ENCODE measurements around the gene CCPG1. TPM values are rescaled to one million over a fixed set of nuclear protein-coding genes. Genes with fewer than 3 reads are reported as not detected.

Gene CCPG1
- total RNA-seq, 1 experiment from 2014 or later: 17.1 TPM

GRCh38 chr15:55357774-55358173, 50.4 kb downstream of the CCPG1 start:
- CTCF ChIA-PET: interaction anchor here (1.2 kb wide), 1 partner anchor 78 kb away, joined by 4 read pairs; no protein-coding TSS in a partner anchor
- Mint-ChIP-seq H3K27ac (no peak overlapping the region), H3K9me3 (no peaks in the 10 kb centered on the region), H3K27me3 (ENCODE audit: low read depth) (no peaks in the 10 kb centered on the region), H3K36me3 (no peaks in the 10 kb centered on the region), H3K4me1 (peaks cover 35% of the 10 kb centered on the region), H3K4me3 (no peak overlapping the region)
- POLR2A ChIA-PET: interaction anchor here (0.6 kb wide), 1 partner anchor 44 kb away, joined by 6 read pairs; no protein-coding TSS in a partner anchor
- TF ChIP-seq PRDM15 (CRISPR knock-in tag; IDR thresholded peaks at IDR 0.05): no peak
- no peak for TF ChIP-seq AR (CRISPR knock-in tag; IDR thresholded peaks at IDR 0.05)
- no peak for TF ChIP-seq TEAD4 (CRISPR knock-in tag; IDR thresholded peaks at IDR 0.05)
- no peak for TF ChIP-seq ZNF423 (CRISPR knock-in tag; IDR thresholded peaks at IDR 0.05)
- TF ChIP-seq SMAD4 (CRISPR knock-in tag; IDR thresholded peaks at IDR 0.05): no peak
- no peak for TF ChIP-seq E2F4 (CRISPR knock-in tag; IDR thresholded peaks at IDR 0.05; ENCODE audit: borderline replicate concordance, low read depth)
- TF ChIP-seq CREM (CRISPR knock-in tag; IDR thresholded peaks at IDR 0.05): no peak
- TF ChIP-seq ZNF317 (CRISPR knock-in tag; IDR thresholded peaks at IDR 0.05; ENCODE audit: borderline replicate concordance, low read depth): no peak
- TF ChIP-seq SMAD3 (CRISPR knock-in tag; IDR thresholded peaks at IDR 0.05; ENCODE audit: borderline replicate concordance): no peak
- DNase-seq (ENCODE audit: low spot score) (no peak), ATAC-seq (no peak)

- Mint-ChIP-seq H3K4me3 (no peak overlapping the region), H3K9me3 (no peaks in the 10 kb centered on the region), H3K27ac (no peak overlapping the region; the same call in 1 of the 2 replicates), H3K36me3 (no peaks in the 10 kb centered on the region), H3K27me3 (ENCODE audit: low read depth) (no peaks in the 10 kb centered on the region), H3K4me1 (peaks cover 42% of the 10 kb centered on the region)
- TF ChIP-seq NR3C1 (CRISPR knock-in tag; conservative IDR thresholded peaks at IDR 0.05; ENCODE audit: low read depth): no peak
- TF ChIP-seq TCF7 (CRISPR knock-in tag; IDR thresholded peaks at IDR 0.05; ENCODE audit: low read depth): no peak
- TF ChIP-seq CBFB (CRISPR knock-in tag; IDR thresholded peaks at IDR 0.05; ENCODE audit: low read depth): no peak
- no peak for TF ChIP-seq E2F5 (CRISPR knock-in tag; IDR thresholded peaks at IDR 0.05)
- no peak for TF ChIP-seq GTF2I (CRISPR knock-in tag; conservative IDR thresholded peaks at IDR 0.05)
- TF ChIP-seq GABPB1 (CRISPR knock-in tag; IDR thresholded peaks at IDR 0.05): no peak
- TF ChIP-seq TEAD4 (CRISPR knock-in tag; IDR thresholded peaks at IDR 0.05): no peak
- no peak for TF ChIP-seq ZSCAN18 (CRISPR knock-in tag; IDR thresholded peaks at IDR 0.05)
- TF ChIP-seq ATF2 (CRISPR knock-in tag; IDR thresholded peaks at IDR 0.05; ENCODE audit: borderline replicate concordance, low read depth): no peak
- TF ChIP-seq ZNF232 (CRISPR knock-in tag; IDR thresholded peaks at IDR 0.05): no peak
- no peak for TF ChIP-seq JAZF1 (CRISPR knock-in tag; IDR thresholded peaks at IDR 0.05)
- TF ChIP-seq ETV6 (CRISPR knock-in tag; IDR thresholded peaks at IDR 0.05): no peak
- no peak for TF ChIP-seq NFE2L1 (CRISPR knock-in tag; IDR thresholded peaks at IDR 0.05)
- no peak for TF ChIP-seq PRRX2 (CRISPR knock-in tag; IDR thresholded peaks at IDR 0.05)
- no peak for TF ChIP-seq ZNF263 (CRISPR knock-in tag; IDR thresholded peaks at IDR 0.05; ENCODE audit: low read depth)
- TF ChIP-seq GRHL2 (CRISPR knock-in tag; IDR thresholded peaks at IDR 0.05; ENCODE audit: insufficient replicate concordance, severe bottlenecking): no peak
- no peak for TF ChIP-seq ZNF219 (CRISPR knock-in tag; IDR thresholded peaks at IDR 0.05; ENCODE audit: borderline replicate concordance)
- no peak for TF ChIP-seq CREM (CRISPR knock-in tag; IDR thresholded peaks at IDR 0.05)
- ChIA-PET CTCF (no interaction called here), POLR2A (no interaction called here)
- DNase-seq (ENCODE audit: low spot score) (no peak), ATAC-seq (no peak)
These were observed 51.1 kb downstream of the CCPG1 start for GRCh38 chr15:55356985-55357585.
